GM10248 (cell line): ENCODE results near the gene EXOC1L.

Source experiments
- CTCF ChIA-PET: fragments of 300-600 bp; sonication (Branson Sonifier 250); formaldehyde crosslinking; extraction: SDS; loops from one replicate; lab custom pipeline; 2021; ENCODE audit warnings: antibody characterized with exemption; lab: Yijun Ruan, JAX
- POLR2A ChIA-PET: fragments of 350-650 bp; sonication (Branson Sonifier 250); formaldehyde crosslinking; extraction: SDS; loops from one replicate; lab custom pipeline; 2020; ENCODE audit warnings: antibody characterized with exemption; lab: Yijun Ruan, JAX
- DNase-seq: peaks from one replicate; pipeline ENCODE4 v3.0.0; 2012; ENCODE audit errors: extremely low spot score
- CTCF ChIP-seq: IDR thresholded peaks from 2 replicates; pipeline ENCODE4 v1.5.1; 2012; ENCODE audit warnings: mild to moderate bottlenecking, low read depth; ENCODE audit errors: extremely low read depth, missing control alignments, control extremely low read depth

The EXOC1L gene

GRCh38 chr4:55819634-55820033 is at the start of gene EXOC1L:
Gene EXOC1L, plus strand, starts transcription at chr4:55819790. Its CDS starts 237 bp downstream, at chr4:55820027.
- POLR2A ChIA-PET, result no interaction called here
- DNase-seq, result no peak
- TF ChIP-seq CTCF, result no peak
- CTCF ChIA-PET, result no interaction called here

GRCh38 chr4:55770662-55771061 is 48.9 kb upstream of the EXOC1L start:
- POLR2A ChIA-PET, result no interaction called here
- no peak for TF ChIP-seq CTCF
- CTCF ChIA-PET, result interaction anchor here (0.9 kb wide), 1 partner anchor 15 kb away, joined by 3 read pairs; no protein-coding TSS in a partner anchor
- no peak for DNase-seq

- ChIA-PET CTCF (interaction anchor here (1.8 kb wide), 1 partner anchor 19 kb away, joined by 5 read pairs; no protein-coding TSS in a partner anchor), POLR2A (no interaction called here)
- TF ChIP-seq CTCF, result no peak
Observed at GRCh38 chr4:55781341-55781740, 38.2 kb upstream of the EXOC1L start.

GRCh38 chr4:55781812-55782211 is 37.8 kb upstream of the EXOC1L start:
- DNase-seq, result no peak
- ChIA-PET POLR2A (no interaction called here), CTCF (interaction anchor here (1.8 kb wide), 1 partner anchor 19 kb away, joined by 5 read pairs; no protein-coding TSS in a partner anchor)
- no peak for TF ChIP-seq CTCF

More at GRCh38 chr4:55781341-55781740, 38.2 kb upstream of the EXOC1L start:
- DNase-seq, result no peak

- ChIA-PET POLR2A (no interaction called here), CTCF (interaction anchor here (0.8 kb wide), 1 partner anchor 24 kb away, joined by 3 read pairs; no protein-coding TSS in a partner anchor)
- DNase-seq, result no peak
- TF ChIP-seq CTCF, result no peak
Observed at GRCh38 chr4:55783584-55783983, 36.0 kb upstream of the EXOC1L start.

GRCh38 chr4:55784747-55785146 is 34.8 kb upstream of the EXOC1L start:
- ChIA-PET CTCF (no interaction called here), POLR2A (no interaction called here)
- no peak for DNase-seq
- no peak for TF ChIP-seq CTCF

- ChIA-PET CTCF (interaction anchor here (1.6 kb wide), 1 partner anchor 13 kb away, joined by 3 read pairs; no protein-coding TSS in a partner anchor), POLR2A (no interaction called here)
- TF ChIP-seq CTCF, result no peak
- DNase-seq, result no peak
Observed at GRCh38 chr4:55791666-55792065, 27.9 kb upstream of the EXOC1L start.
